IPS DF 4.7 (cell line): ENCODE data around the gene MBTD1.
"Not testable (repeated sequence)": the region's sequence is repeated elsewhere in the genome, so short reads cannot be mapped to it uniquely, and the experiment has no call there.

Experiments
- DNase-seq: peaks from one replicate; pipeline ENCODE4 v3.0.0-alpha.2; 2013; ENCODE audit warnings: low spot score; ENCODE audit errors: extremely low read depth

The MBTD1 gene

GRCh38 chr17:51255673-51256072 lies 4.2 kb downstream of the MBTD1 start:
- DNase-seq: no peak

GRCh38 chr17:51251010-51251409 lies 8.8 kb downstream of the MBTD1 start:
- DNase-seq: no peak

- no peak for DNase-seq
These were observed 9.5 kb downstream of the MBTD1 start for GRCh38 chr17:51250314-51250840.

- DNase-seq: no peak
These were observed 14.3 kb downstream of the MBTD1 start for GRCh38 chr17:51245535-51245934.

- DNase-seq: no peak
These were observed 15.8 kb downstream of the MBTD1 start for GRCh38 chr17:51244041-51244440.

- DNase-seq: no peak
These were observed 19.6 kb downstream of the MBTD1 start for GRCh38 chr17:51240275-51240674.

GRCh38 chr17:51238255-51238887 lies 21.5 kb downstream of the MBTD1 start:
- DNase-seq: no peak

- DNase-seq: no peak
These were observed 25.7 kb downstream of the MBTD1 start for GRCh38 chr17:51234162-51234561.

- no peak for DNase-seq
These were observed 27.9 kb downstream of the MBTD1 start for GRCh38 chr17:51231999-51232398.

- DNase-seq: no peak
These were observed 29.5 kb downstream of the MBTD1 start for GRCh38 chr17:51230306-51230705.

GRCh38 chr17:51229889-51230288 lies 30.0 kb downstream of the MBTD1 start:
- DNase-seq: no peak

- DNase-seq: no peak
These were observed 31.7 kb downstream of the MBTD1 start for GRCh38 chr17:51228161-51228560.

GRCh38 chr17:51225523-51225922 lies 34.3 kb downstream of the MBTD1 start:
- DNase-seq: not testable (repeated sequence)

GRCh38 chr17:51224402-51225262 lies 35.2 kb downstream of the MBTD1 start:
- no peak for DNase-seq

GRCh38 chr17:51221322-51221721 lies 38.5 kb downstream of the MBTD1 start:
- DNase-seq: no peak

GRCh38 chr17:51217946-51218345 lies 41.9 kb downstream of the MBTD1 start:
- no peak for DNase-seq

GRCh38 chr17:51214920-51215319 lies 44.9 kb downstream of the MBTD1 start:
- no peak for DNase-seq

GRCh38 chr17:51203838-51204237 lies 56.0 kb downstream of the MBTD1 start:
- no peak for DNase-seq

GRCh38 chr17:51200846-51201245 lies 59.0 kb downstream of the MBTD1 start:
- DNase-seq: no peak

- DNase-seq: no peak
These were observed 59.6 kb downstream of the MBTD1 start for GRCh38 chr17:51200295-51200694.

- DNase-seq: no peak
These were observed 62.1 kb downstream of the MBTD1 start for GRCh38 chr17:51197754-51198153.

GRCh38 chr17:51191895-51192294 lies 68.0 kb downstream of the MBTD1 start:
- no peak for DNase-seq

- DNase-seq: no peak
These were observed 70.2 kb downstream of the MBTD1 start for GRCh38 chr17:51189628-51190027.
